Activated CD8-positive, alpha-beta memory T cell treated with anti-CD3 and anti-CD28 coated beads for 4 hours (primary cell): ENCODE results near the gene CPNE5.

Experiments
- DNase-seq, 2 donors: peaks; one replicate each; pipeline ENCODE4 v3.0.0-alpha.2; 2020; ENCODE audit warnings: low read depth in 2 of 2

The CPNE5 gene

GRCh38 chr6:36702656-36703055 is 136.6 kb downstream of the CPNE5 start:
- DNase-seq, result no peak

GRCh38 chr6:36701401-36701991 is 137.7 kb downstream of the CPNE5 start:
- DNase-seq, result no peak

- no peak for DNase-seq
Measured at GRCh38 chr6:36700831-36701230, 138.4 kb downstream of the CPNE5 start.

DNA sequence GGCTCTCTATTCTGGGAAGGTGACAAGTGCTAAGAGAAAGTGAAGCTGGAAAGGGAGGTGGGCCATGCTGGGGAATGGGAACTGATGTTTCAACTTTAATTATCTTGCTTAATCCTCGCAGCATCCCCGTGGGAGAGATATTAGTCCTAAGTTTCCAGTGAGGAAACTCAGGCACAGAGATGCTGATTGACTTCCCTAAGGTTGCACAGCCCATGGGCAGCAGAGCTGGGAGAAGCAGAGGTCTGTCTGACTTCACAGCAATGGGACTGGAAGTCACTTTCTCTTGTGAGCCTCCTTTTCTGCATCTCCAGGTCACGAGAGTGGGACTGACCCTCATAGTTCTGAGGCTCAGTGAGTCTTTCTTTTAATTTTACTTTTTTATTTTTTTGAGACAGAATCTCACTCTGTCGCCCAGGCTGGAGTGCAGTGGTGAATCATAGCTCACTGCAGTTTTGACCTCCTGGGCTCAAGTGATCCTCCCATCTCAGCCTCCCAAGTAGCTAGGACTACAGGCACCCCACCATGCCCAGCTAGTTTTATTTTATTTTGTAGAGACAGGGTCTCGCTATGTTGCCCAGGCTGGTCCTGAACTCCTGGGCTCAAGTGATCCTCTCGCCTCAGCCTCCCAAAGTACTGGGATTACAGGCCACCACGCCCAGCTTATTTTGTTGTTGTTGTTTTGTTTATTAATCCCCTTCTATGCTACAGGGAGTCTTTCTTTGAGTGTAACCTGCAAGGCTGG is 139.0 kb downstream of the CPNE5 start:
- no peak for DNase-seq

- no peak for DNase-seq
Measured at GRCh38 chr6:36699348-36699747, 139.9 kb downstream of the CPNE5 start.

- DNase-seq, result no peak
Measured at GRCh38 chr6:36698871-36699271, 140.4 kb downstream of the CPNE5 start.

DNA sequence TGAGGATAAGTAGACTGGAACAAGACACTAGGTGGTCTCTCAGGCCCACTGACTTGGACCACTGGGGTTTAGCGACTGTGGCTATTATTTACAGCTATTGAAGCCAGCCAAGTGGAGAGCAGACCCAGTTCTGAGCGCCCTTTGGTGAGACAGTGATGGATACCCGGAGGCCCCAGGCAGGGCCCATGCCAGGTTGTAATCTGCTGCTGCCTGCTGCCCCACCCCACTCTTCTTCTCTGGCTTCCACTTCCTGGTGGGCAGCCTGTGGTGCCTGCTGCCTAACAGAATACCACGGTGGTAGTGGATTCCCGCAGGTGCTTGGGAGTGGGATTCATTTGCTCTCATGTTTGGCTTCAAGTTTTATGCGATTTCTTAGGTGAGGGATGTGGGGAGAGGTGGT is 141.0 kb downstream of the CPNE5 start:
- DNase-seq, result no peak

DNA sequence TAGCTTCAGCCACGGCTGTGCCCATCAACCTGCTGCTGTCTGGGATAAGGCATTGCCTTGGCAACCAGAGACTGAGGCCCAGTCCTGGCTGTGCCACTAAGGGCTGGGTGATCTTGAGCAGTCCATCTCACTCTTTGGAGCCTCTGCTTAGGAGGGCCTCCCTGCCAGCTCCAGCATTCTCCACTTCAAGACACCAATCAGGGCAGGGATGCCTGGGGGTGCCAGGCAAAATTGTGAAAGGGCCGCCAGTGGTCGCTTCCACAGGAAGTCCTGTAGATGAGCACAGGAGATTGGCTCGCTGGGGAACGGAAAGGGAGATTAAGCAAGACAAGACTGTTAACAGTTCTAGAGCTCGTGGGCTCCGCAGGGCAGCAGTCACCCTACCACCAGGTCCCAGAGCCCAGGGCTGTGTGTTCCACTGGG is 141.8 kb downstream of the CPNE5 start, which contains the start of gene RAB44:
TSS of gene RAB44 (plus strand) at position 346 of the 423 bp plus-strand sequence. CDS start 6,410 bp downstream, outside the sequence.
- no peak for DNase-seq

GRCh38 chr6:36695414-36695813 is 143.8 kb downstream of the CPNE5 start:
- no peak for DNase-seq

DNA sequence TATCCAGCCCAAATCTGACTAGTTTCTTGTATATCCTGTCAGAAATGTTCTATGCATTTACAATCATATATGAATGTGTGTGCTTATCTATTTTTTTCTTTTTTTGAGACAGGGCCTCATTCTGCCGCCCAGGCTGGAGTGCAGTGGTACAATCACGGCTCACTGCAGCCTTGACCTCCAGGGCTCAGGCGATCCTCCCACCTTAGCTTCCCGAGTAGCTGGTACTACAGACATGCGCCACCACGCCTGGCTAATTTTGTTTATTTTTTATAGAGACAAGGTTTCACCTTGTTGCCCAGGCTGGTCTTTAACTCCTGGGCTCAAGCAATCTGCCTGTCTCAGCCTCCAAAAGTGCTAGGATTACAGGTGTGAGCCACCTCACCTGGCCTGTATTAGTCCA is 144.6 kb downstream of the CPNE5 start:
- DNase-seq, result no peak

DNA sequence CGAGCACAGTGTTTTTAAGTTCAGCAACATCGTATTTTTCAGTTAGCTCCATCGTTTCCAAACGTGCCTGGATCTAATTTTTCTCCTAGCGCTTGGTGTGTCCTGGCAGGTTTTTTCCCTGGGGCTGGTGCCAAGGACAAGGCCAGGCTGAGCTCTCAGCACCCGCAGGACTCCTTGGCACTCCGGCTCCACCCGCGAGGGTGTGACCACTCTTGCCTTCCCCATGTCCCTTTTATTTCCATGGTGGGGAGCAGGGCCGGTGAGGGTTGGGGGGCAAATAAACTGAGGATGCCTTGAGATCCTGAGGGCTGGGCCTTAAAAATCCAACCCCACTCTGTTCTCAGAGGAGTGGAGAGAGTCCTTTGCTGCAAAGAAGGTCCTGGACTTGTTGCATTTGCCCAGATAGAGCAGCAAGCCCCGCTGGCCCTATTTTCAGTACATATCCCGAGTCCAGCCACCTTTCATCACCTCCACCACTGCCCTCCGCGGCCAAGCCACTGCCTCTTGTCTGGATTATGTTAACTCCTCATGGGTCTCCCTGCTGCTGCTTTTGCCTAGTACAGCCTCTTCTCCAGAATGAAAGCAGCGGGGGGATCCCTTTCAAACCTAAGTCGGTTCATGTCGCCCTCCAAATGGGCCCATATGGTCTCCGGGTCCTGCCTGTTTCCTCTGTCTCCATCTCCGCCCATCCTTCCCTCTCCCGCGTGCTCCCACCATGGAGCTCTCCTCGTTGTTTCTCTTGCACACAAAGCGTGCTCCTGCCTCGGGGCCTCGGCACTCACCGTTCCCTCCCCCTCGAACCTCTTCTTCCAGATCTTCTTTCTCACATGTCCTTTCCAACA is 146.2 kb downstream of the CPNE5 start:
- no peak for DNase-seq

GRCh38 chr6:36692220-36692619 is 147.0 kb downstream of the CPNE5 start:
- DNase-seq, result no peak

- DNase-seq, result no peak
Measured at GRCh38 chr6:36691612-36692011, 147.6 kb downstream of the CPNE5 start.

GRCh38 chr6:36691011-36691410 is 148.2 kb downstream of the CPNE5 start:
- DNase-seq, result no peak
